H9 (cell line): Measurements from ENCODE around the gene TMEM108. TPM values are rescaled to one million over a fixed set of nuclear protein-coding genes. Genes with fewer than 3 reads are reported as not detected.

Experiments
- DNase-seq: peaks from one replicate; pipeline ENCODE4 v3.0.0-alpha.2; 2017
- H2AFZ ChIP-seq: one replicate; pipeline ENCODE4 v1.6.1; 2013; ENCODE audit warnings: mild to moderate bottlenecking, low read length, control low read depth, moderate library complexity
- H2AK5ac ChIP-seq: 2 replicates; pipeline ENCODE4 v1.6.1; 2013; ENCODE audit warnings: low read length, control low read depth, mixed read lengths; ENCODE audit not compliant: insufficient read length
- H2BK120ac ChIP-seq: one replicate; pipeline ENCODE4 v1.6.1; 2013; ENCODE audit warnings: low read depth, mild to moderate bottlenecking, low read length, control low read depth, inconsistent platforms; ENCODE audit not compliant: poor library complexity, severe bottlenecking
- H2BK12ac ChIP-seq: 2 replicates; pipeline ENCODE4 v1.6.1; 2013; ENCODE audit warnings: low read length, control low read depth, mixed read lengths, low read depth; ENCODE audit not compliant: insufficient read length
- H2BK15ac ChIP-seq: 2 replicates; pipeline ENCODE4 v1.6.1; 2013; ENCODE audit warnings: low read depth, low read length, control low read depth
- H2BK20ac ChIP-seq: one replicate; pipeline ENCODE4 v1.6.1; 2013; ENCODE audit warnings: low read depth, mild to moderate bottlenecking, low read length, control low read depth, inconsistent platforms; ENCODE audit not compliant: poor library complexity, severe bottlenecking
- H2BK5ac ChIP-seq: 2 replicates; pipeline ENCODE4 v1.6.1; 2013; ENCODE audit warnings: low read length, control low read depth, mixed read lengths; ENCODE audit not compliant: insufficient read length
- H3K14ac ChIP-seq: 2 replicates; pipeline ENCODE4 v1.6.1; 2013; ENCODE audit warnings: low read length, control low read depth; ENCODE audit not compliant: insufficient read depth
- H3K18ac ChIP-seq: 2 replicates; pipeline ENCODE4 v1.6.1; 2013; ENCODE audit warnings: low read depth, mild to moderate bottlenecking, mixed read lengths, low read length, control low read depth; ENCODE audit not compliant: insufficient read length
- H3K23ac ChIP-seq: 2 replicates; pipeline ENCODE4 v1.6.1; 2013; ENCODE audit warnings: low read length, control low read depth, mixed read lengths, low read depth; ENCODE audit not compliant: insufficient read length
- H3K23me2 ChIP-seq: 2 replicates; pipeline ENCODE4 v1.6.1; 2013; ENCODE audit warnings: low read depth, mild to moderate bottlenecking, mixed read lengths, low read length, control low read depth; ENCODE audit not compliant: insufficient read length, poor library complexity, severe bottlenecking
- H3K27ac ChIP-seq: 2 replicates; pipeline ENCODE4 v1.5.1; 2013; ENCODE audit warnings: low read length, control low read depth, mixed read lengths, low read depth; ENCODE audit not compliant: insufficient read length
- H3K27me3 ChIP-seq: 2 replicates; pipeline ENCODE4 v1.6.1; 2013; ENCODE audit warnings: low read length, control low read depth, inconsistent platforms; ENCODE audit not compliant: insufficient read depth
- H3K4ac ChIP-seq: 2 replicates; pipeline ENCODE4 v1.6.1; 2013; ENCODE audit warnings: low read depth, mild to moderate bottlenecking, control low read depth, inconsistent platforms, low read length, moderate library complexity
- H3K4me1 ChIP-seq: 2 replicates; pipeline ENCODE4 v1.6.1; 2013; ENCODE audit warnings: low read length, control low read depth, inconsistent platforms; ENCODE audit not compliant: insufficient read depth
- H3K4me2 ChIP-seq: 2 replicates; pipeline ENCODE4 v1.6.1; 2013; ENCODE audit warnings: low read length, control low read depth, mixed read lengths; ENCODE audit not compliant: insufficient read length, insufficient read depth
- H3K56ac ChIP-seq: 2 replicates; pipeline ENCODE4 v1.6.1; 2013; ENCODE audit warnings: low read depth, mild to moderate bottlenecking, mixed read lengths, low read length, control low read depth; ENCODE audit not compliant: insufficient read length
- H3K79me1 ChIP-seq: 2 replicates; pipeline ENCODE4 v1.6.1; 2013; ENCODE audit warnings: low read depth, mild to moderate bottlenecking, moderate library complexity, low read length, control low read depth, inconsistent platforms; ENCODE audit not compliant: insufficient read depth, poor library complexity, severe bottlenecking
- H3K79me2 ChIP-seq: 2 replicates; pipeline ENCODE4 v1.6.1; 2013; ENCODE audit warnings: low read length, control low read depth, inconsistent platforms; ENCODE audit not compliant: insufficient read depth
- H3K9ac ChIP-seq: 2 replicates; pipeline ENCODE4 v1.6.1; 2013; ENCODE audit warnings: low read length, control low read depth, mixed read lengths; ENCODE audit not compliant: insufficient read length; ENCODE audit errors: extremely low read depth
- H3K9me3 ChIP-seq: one replicate; pipeline ENCODE4 v1.6.1; 2013; ENCODE audit warnings: low read depth, low read length, inconsistent platforms; ENCODE audit not compliant: control insufficient read depth
- H3T11ph ChIP-seq: one replicate; pipeline ENCODE4 v1.6.1; 2013; ENCODE audit warnings: mild to moderate bottlenecking, low read length, control low read depth, inconsistent platforms
- H4K20me1 ChIP-seq: one replicate; pipeline ENCODE4 v1.6.1; 2013; ENCODE audit not compliant: control insufficient read depth, insufficient read length, insufficient read depth
- H4K5ac ChIP-seq: 2 replicates; pipeline ENCODE4 v1.6.1; 2013; ENCODE audit warnings: low read depth, mild to moderate bottlenecking, mixed read lengths, low read length, control low read depth; ENCODE audit not compliant: insufficient read length
- H4K8ac ChIP-seq: replicated peaks from 2 replicates; pipeline ENCODE4 v1.6.1; 2013; ENCODE audit warnings: low read length, control low read depth, mixed read lengths, low read depth; ENCODE audit not compliant: insufficient read length
- H4K91ac ChIP-seq: 2 replicates; pipeline ENCODE4 v1.6.1; 2013; ENCODE audit warnings: low read depth, mild to moderate bottlenecking, moderate library complexity, mixed read lengths, low read length, control low read depth; ENCODE audit not compliant: insufficient read length
- H3K27ac Mint-ChIP-seq, 3 experiments: 2 replicates in 2 of 3; 3 replicates in 1 of 3; pipeline ENCODE4 v1.8.0; 2020 to 2021; ENCODE audit warnings: mixed read lengths in 3 of 3, mild to moderate bottlenecking in 1 of 3, moderate library complexity in 1 of 3
- H3K27me3 Mint-ChIP-seq: 2 replicates; pipeline ENCODE4 v1.8.0; 2021; ENCODE audit warnings: low read depth, mild to moderate bottlenecking, moderate library complexity, mixed read lengths
- H3K36me3 Mint-ChIP-seq, 3 experiments: 2 replicates in 2 of 3; 3 replicates in 1 of 3; pipeline ENCODE4 v1.8.0; 2020 to 2021; ENCODE audit warnings: low read depth in 3 of 3, mixed read lengths in 3 of 3; ENCODE audit not compliant: insufficient read depth in 1 of 3
- H3K4me1 Mint-ChIP-seq, 2 experiments: 2 replicates each; pipeline ENCODE4 v1.8.0; 2020; ENCODE audit warnings: mixed read lengths in 2 of 2
- H3K4me3 Mint-ChIP-seq, 2 experiments: 2 replicates in 1 of 2; 3 replicates in 1 of 2; pipeline ENCODE4 v1.8.0; 2020 to 2021; ENCODE audit warnings: mild to moderate bottlenecking in 2 of 2, mixed read lengths in 2 of 2, moderate library complexity in 1 of 2
- H3K9me3 Mint-ChIP-seq, 2 experiments: 2 replicates in 1 of 2; 3 replicates in 1 of 2; pipeline ENCODE4 v1.8.0; 2020; ENCODE audit warnings: mild to moderate bottlenecking in 2 of 2, mixed read lengths in 2 of 2, moderate library complexity in 1 of 2
- CTCF ChIP-seq: fragments of 200-600 bp; sonication (generic); conservative IDR thresholded peaks from 3 replicates; pipeline ENCODE4 v1.8.0; 2021; ENCODE audit warnings: antibody characterized with exemption, mild to moderate bottlenecking
- WGBS: extraction: QIAGEN DNeasy Blood & Tissue Kit; methylation state at CpG from one replicate; pipeline ENCODE4 v1.1.7; 2013; ENCODE audit warnings: missing lambda C conversion rate, low lambda C conversion rate, mixed read lengths; ENCODE audit not compliant: insufficient read length; ENCODE audit errors: extremely low coverage; 5-methylcytosine and 5-hydroxymethylcytosine counted together
- total RNA-seq: library from RNA; stranded (reverse); gene quantifications from 2 replicates; pipeline ENCODE4 v1.2.1, GENCODE V29; 2021

The TMEM108 gene
- total RNA-seq, 1 experiment from 2014 or later: 5.0 TPM

- Histone ChIP-seq H3K4ac (no peak overlapping the region), H2BK12ac (no peak overlapping the region), H4K20me1 (no peaks in the 10 kb centered on the region), H3K4me2 (no peak overlapping the region), H3K79me2 (no peaks in the 10 kb centered on the region), H3K14ac (no peak overlapping the region), H3K9ac (no peak overlapping the region), H2BK20ac (no peak overlapping the region), H4K91ac (no peak overlapping the region), H3K27me3 (no peaks in the 10 kb centered on the region), H2AFZ (no peak overlapping the region), H3K23me2 (no peaks in the 10 kb centered on the region), H4K5ac (no peak overlapping the region), H3K9me3 (no peaks in the 10 kb centered on the region), H3K4me1 (no peaks in the 10 kb centered on the region), H3K56ac (no peak overlapping the region), H4K8ac (no peak overlapping the region), H3K23ac (no peak overlapping the region), H2BK15ac (no peak overlapping the region), H2AK5ac (no peak overlapping the region), H2BK120ac (no peak overlapping the region), H3K79me1 (no peaks in the 10 kb centered on the region), H3K18ac (no peak overlapping the region), H3K27ac (no peak overlapping the region), H3T11ph (no peak overlapping the region), H2BK5ac (no peak overlapping the region)
- DNase-seq: no peak
- H3K27me3 Mint-ChIP-seq: no peaks in the 10 kb centered on the region
- no peak overlapping the region for H3K4me3 Mint-ChIP-seq
- WGBS: no CpG with 5 or more reads among the region's 9 CpGs
- no peaks in the 10 kb centered on the region for H3K9me3 Mint-ChIP-seq
- H3K27ac Mint-ChIP-seq: no peak overlapping the region
- no peaks in the 10 kb centered on the region for H3K36me3 Mint-ChIP-seq
- TF ChIP-seq CTCF: no peak
- peaks cover 3% of the 10 kb centered on the region in 2 experiments for H3K4me1 Mint-ChIP-seq
These were observed 330.9 kb downstream of the TMEM108 start for GRCh38 chr3:133369068-133369440.
